Endothelial cell (in vitro differentiated cells): ENCODE measurements around the gene C14orf132. TPM values are rescaled to one million over a fixed set of nuclear protein-coding genes. Genes with fewer than 3 reads are reported as not detected.

Experiments used
- DNase-seq: peaks from one replicate; pipeline ENCODE4 v3.0.0; 2021; ENCODE audit warnings: low spot score
- H3K27ac Mint-ChIP-seq: one replicate; pipeline ENCODE4 v1.8.0; 2021; ENCODE audit warnings: mixed read lengths, inconsistent platforms; ENCODE audit not compliant: unreplicated experiment
- H3K27me3 Mint-ChIP-seq: one replicate; pipeline ENCODE4 v1.8.0; 2021; ENCODE audit warnings: mild to moderate bottlenecking, moderate library complexity, mixed read lengths, inconsistent platforms; ENCODE audit not compliant: unreplicated experiment
- H3K36me3 Mint-ChIP-seq: one replicate; pipeline ENCODE4 v1.8.0; 2021; ENCODE audit warnings: mild to moderate bottlenecking, low read depth, mixed read lengths, inconsistent platforms; ENCODE audit not compliant: unreplicated experiment
- H3K4me1 Mint-ChIP-seq: one replicate; pipeline ENCODE4 v1.8.0; 2021; ENCODE audit warnings: mild to moderate bottlenecking, mixed read lengths, inconsistent platforms; ENCODE audit not compliant: unreplicated experiment
- H3K4me3 Mint-ChIP-seq: one replicate; pipeline ENCODE4 v1.8.0; 2021; ENCODE audit warnings: mild to moderate bottlenecking, mixed read lengths, inconsistent platforms; ENCODE audit not compliant: unreplicated experiment
- H3K9me3 Mint-ChIP-seq: one replicate; pipeline ENCODE4 v1.8.0; 2021; ENCODE audit warnings: mixed read lengths, inconsistent platforms; ENCODE audit not compliant: unreplicated experiment
- total RNA-seq: library from RNA; stranded (reverse); fragmentation: NEBNext Ultra II Directional; extraction: Animal tissue kit (Norgen Biotek cat#: 25700); gene quantifications from one replicate; pipeline ENCODE4 v1.2.1, GENCODE V29; 2021; ENCODE audit not compliant: unreplicated experiment
- TF ChIP-seq, protein P1 (sequence below): fragments of 200-600 bp; sonication (generic); IDR thresholded peaks from one replicate; pipeline ENCODE4 v1.5.0; 2021; ENCODE audit warnings: antibody characterized with exemption; ENCODE audit not compliant: unreplicated experiment

C14orf132 gene
- total RNA-seq, 1 donor from 2014 or later: 4.4 TPM

- no peak overlapping the region for H3K27ac Mint-ChIP-seq
- TF ChIP-seq, protein P1, sequence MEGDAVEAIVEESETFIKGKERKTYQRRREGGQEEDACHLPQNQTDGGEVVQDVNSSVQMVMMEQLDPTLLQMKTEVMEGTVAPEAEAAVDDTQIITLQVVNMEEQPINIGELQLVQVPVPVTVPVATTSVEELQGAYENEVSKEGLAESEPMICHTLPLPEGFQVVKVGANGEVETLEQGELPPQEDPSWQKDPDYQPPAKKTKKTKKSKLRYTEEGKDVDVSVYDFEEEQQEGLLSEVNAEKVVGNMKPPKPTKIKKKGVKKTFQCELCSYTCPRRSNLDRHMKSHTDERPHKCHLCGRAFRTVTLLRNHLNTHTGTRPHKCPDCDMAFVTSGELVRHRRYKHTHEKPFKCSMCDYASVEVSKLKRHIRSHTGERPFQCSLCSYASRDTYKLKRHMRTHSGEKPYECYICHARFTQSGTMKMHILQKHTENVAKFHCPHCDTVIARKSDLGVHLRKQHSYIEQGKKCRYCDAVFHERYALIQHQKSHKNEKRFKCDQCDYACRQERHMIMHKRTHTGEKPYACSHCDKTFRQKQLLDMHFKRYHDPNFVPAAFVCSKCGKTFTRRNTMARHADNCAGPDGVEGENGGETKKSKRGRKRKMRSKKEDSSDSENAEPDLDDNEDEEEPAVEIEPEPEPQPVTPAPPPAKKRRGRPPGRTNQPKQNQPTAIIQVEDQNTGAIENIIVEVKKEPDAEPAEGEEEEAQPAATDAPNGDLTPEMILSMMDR: no peak
- H3K4me3 Mint-ChIP-seq: no peak overlapping the region
- no peaks in the 10 kb centered on the region for H3K4me1 Mint-ChIP-seq
- H3K9me3 Mint-ChIP-seq: peaks cover 24% of the 10 kb centered on the region
- DNase-seq: no peak
- H3K27me3 Mint-ChIP-seq: peaks cover 1% of the 10 kb centered on the region
- H3K36me3 Mint-ChIP-seq: peaks cover 6% of the 10 kb centered on the region
These were observed 25.0 kb upstream of the C14orf132 start for GRCh38 chr14:96014176-96014575.

- Mint-ChIP-seq H3K4me3 (no peak overlapping the region), H3K27me3 (peaks cover 1% of the 10 kb centered on the region), H3K9me3 (peaks cover 9% of the 10 kb centered on the region), H3K4me1 (no peaks in the 10 kb centered on the region), H3K27ac (no peak overlapping the region), H3K36me3 (no peaks in the 10 kb centered on the region)
- DNase-seq: no peak
- TF ChIP-seq, protein P1: no peak
These were observed 22.5 kb upstream of the C14orf132 start for GRCh38 chr14:96016501-96017160.

DNA sequence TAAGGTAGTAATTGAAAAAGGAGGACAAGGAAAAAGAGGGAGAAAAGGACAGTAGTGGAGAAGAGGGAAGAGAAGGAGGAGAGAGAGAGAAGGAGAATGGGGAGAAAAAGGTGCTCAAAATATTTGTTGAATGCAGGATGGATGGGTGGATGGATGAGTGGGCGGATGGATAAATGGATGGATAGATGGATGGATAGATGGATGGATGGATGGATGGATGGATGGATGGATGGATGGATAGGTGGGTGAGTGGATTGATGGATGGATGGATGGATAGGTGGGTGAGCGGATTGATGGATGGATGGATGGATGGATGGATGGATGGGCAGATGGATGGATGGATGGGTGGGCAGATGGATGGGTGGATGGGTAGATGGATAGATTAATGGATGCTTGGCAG, 21.3 kb upstream of the C14orf132 start:
- Mint-ChIP-seq H3K4me3 (no peak overlapping the region), H3K9me3 (no peaks in the 10 kb centered on the region), H3K4me1 (no peaks in the 10 kb centered on the region), H3K27ac (no peak overlapping the region), H3K27me3 (peaks cover 1% of the 10 kb centered on the region), H3K36me3 (no peaks in the 10 kb centered on the region)
- no peak for DNase-seq
- TF ChIP-seq, protein P1: no peak

DNA sequence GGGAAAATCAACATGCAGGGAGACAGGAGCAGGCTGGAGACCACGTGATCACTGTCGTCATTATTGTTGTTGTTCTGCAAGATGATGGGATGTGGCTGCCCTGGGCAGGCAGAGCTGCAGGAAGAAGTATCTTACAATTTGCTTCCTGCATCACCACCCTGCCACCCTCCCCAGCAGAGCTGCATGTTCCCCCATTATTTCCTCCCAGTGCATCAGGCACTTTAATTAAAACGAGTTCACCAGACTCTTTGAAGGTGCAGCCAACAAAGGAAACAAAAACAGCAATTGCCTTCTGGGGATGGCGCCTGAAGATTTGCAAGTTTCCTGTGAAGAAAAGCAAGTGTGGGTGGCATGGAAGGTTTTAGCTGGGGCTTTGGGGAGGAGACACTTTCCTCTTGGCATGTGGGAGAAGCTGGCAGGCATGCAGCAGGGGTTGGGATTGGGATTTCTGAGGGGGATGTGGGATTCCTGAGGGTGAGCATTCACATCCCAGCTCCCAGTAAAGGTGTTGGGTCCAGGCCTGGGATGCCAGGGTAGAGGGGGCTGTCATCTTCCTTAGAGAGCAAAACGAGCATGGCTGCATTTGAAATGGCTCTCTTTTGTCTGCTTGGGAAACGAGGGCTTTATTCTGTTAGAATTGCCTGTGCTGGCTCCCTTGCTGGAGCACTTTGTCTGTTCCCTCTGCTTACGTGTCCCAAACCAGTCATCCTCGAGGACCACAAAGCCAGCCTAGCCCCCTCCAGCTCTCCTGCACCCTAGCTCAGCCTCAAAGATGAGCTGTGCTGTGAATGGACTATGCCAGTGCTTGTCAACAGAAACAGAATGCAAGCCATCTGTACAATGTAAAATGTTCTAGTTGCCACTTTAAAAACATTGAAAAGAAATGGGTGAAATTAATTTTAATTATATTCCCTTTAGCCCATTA, 11.5 kb upstream of the C14orf132 start:
- Mint-ChIP-seq H3K4me1 (peaks cover 13% of the 10 kb centered on the region), H3K27ac (no peak overlapping the region)

More for the DNA sequence above, 11.5 kb upstream of the C14orf132 start:
- Mint-ChIP-seq H3K27me3 (peaks cover 12% of the 10 kb centered on the region), H3K9me3 (no peaks in the 10 kb centered on the region), H3K4me3 (no peak overlapping the region), H3K36me3 (no peaks in the 10 kb centered on the region)
- no peak for DNase-seq
- TF ChIP-seq, protein P1: no peak
